Measurements from ENCODE around the gene RNF41.
A peak's percentile ranks its signal among the peaks of the same experiment; 100 is the strongest.

DNA sequence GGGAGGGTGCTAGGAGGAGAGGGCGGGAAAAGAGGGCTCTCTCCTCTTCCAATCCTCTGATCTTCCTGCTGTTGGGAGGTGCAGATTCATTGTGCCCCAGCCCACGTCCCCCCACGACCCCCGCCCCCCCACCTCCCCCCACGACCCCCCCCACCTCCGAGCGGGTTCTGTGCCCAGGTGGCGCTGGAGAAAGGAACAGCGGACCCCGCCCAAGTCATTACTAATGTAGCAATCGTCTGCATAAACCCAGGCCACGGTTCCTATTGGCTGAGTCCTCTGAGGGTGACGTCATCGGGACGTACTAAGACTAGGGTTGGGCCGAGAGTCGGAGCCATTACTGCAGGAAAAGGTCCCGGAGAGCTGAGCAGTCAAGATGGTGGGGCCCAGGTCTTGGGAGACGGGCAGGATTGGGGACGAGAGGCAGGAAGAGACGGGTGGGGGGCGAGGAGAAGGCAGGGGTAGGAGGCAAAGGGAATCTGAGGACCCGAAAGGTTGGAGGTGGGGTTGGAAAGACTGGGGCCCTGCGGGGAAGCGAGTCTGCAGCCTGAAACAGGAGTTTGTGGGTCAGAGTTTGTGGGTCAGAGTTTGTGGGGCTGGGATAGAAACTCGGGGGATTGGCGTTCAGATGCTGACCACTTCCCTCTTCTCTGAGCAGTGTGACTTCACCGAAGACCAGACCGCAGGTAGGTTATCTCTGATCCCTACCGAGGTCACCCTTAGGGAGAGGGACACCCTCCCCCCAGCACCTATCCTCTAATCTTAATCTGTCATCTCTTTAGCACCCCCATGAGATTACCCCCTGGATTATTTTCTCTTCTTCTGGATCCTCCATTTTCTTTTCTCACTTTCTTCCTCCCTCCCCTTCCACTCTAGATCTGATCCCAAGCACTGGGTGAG, 63.4 kb downstream of the RNF41 start, which contains the start of gene MYL6:
- TF ChIP-seq CREB1 (IDR thresholded peaks at IDR 0.05; ENCODE audit: low read depth) (peak; percentile 87), TEAD4 (IDR thresholded peaks at IDR 0.05) (peak; percentile 52; the same call in 1 of the 2 replicates), RAD21 (IDR thresholded peaks at IDR 0.05; ENCODE audit: low read depth) (no peak), TAF1 (IDR thresholded peaks at IDR 0.05; ENCODE audit: low read depth) (peak; percentile 96), TCF12 (IDR thresholded peaks at IDR 0.05; ENCODE audit: low read depth) (peak; percentile 55; the same call in 1 of the 2 replicates), NFIC (IDR thresholded peaks at IDR 0.05) (no peak; the same call in 1 of the 2 replicates), EP300 (IDR thresholded peaks at IDR 0.05; ENCODE audit: borderline replicate concordance) (0 out of 2 replicates have a peak, but pooled peaks have one; percentile 22), ZBTB7A (IDR thresholded peaks at IDR 0.05; ENCODE audit: low read depth) (0 out of 2 replicates have a peak, but pooled peaks have one; percentile 25), YY1 (IDR thresholded peaks at IDR 0.05; ENCODE audit: low read depth) (peak; percentile 96), CEBPB (IDR thresholded peaks at IDR 0.05) (peak; percentile 87)
- TF ChIP-seq, protein P1, sequence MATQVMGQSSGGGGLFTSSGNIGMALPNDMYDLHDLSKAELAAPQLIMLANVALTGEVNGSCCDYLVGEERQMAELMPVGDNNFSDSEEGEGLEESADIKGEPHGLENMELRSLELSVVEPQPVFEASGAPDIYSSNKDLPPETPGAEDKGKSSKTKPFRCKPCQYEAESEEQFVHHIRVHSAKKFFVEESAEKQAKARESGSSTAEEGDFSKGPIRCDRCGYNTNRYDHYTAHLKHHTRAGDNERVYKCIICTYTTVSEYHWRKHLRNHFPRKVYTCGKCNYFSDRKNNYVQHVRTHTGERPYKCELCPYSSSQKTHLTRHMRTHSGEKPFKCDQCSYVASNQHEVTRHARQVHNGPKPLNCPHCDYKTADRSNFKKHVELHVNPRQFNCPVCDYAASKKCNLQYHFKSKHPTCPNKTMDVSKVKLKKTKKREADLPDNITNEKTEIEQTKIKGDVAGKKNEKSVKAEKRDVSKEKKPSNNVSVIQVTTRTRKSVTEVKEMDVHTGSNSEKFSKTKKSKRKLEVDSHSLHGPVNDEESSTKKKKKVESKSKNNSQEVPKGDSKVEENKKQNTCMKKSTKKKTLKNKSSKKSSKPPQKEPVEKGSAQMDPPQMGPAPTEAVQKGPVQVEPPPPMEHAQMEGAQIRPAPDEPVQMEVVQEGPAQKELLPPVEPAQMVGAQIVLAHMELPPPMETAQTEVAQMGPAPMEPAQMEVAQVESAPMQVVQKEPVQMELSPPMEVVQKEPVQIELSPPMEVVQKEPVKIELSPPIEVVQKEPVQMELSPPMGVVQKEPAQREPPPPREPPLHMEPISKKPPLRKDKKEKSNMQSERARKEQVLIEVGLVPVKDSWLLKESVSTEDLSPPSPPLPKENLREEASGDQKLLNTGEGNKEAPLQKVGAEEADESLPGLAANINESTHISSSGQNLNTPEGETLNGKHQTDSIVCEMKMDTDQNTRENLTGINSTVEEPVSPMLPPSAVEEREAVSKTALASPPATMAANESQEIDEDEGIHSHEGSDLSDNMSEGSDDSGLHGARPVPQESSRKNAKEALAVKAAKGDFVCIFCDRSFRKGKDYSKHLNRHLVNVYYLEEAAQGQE (IDR thresholded peaks at IDR 0.05; ENCODE audit: low read depth): no peak
- TF ChIP-seq, protein P2, sequence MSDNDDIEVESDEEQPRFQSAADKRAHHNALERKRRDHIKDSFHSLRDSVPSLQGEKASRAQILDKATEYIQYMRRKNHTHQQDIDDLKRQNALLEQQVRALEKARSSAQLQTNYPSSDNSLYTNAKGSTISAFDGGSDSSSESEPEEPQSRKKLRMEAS (IDR thresholded peaks at IDR 0.05): no peak

Data from Ishikawa (cell line).